ENCODE data around the gene DYNLT1. TPM values are rescaled to one million over a fixed set of nuclear protein-coding genes. Genes with fewer than 3 reads are reported as not detected.
A peak's percentile ranks its signal among the peaks of the same experiment; 100 is the strongest.

Gene DYNLT1
- total and polyA plus RNA-seq, 12 donors = 106 to 211 (median 122) TPM

- peaks cover 0 to 99% (median 4%) of the 10 kb centered on the region in 9 donors for H3K36me3 ChIP-seq
- 97 to 99% methylated on average over 4 of the region's 4 CpGs for WGBS, 2 donors
Observed at GRCh38 chr6:158597565-158597964, 47.0 kb downstream of the DYNLT1 start.

GRCh38 chr6:158596861-158597260 is 47.7 kb downstream of the DYNLT1 start:
- no peak overlapping the region for H3K4me3 ChIP-seq
- WGBS, 2 donors = 61 to 76% methylated on average over 6 of the region's 6 CpGs
- DNase-seq (no peak), ATAC-seq (no peak)
- H3K36me3 ChIP-seq = peaks cover 0 to 99% (median 6%) of the 10 kb centered on the region in 9 donors
- H3K27me3 ChIP-seq = no peaks in the 10 kb centered on the region
- H3K27ac ChIP-seq = no peak overlapping the region
- intact Hi-C loops (cut with DNase I) = no loop called here
- H3K4me1 ChIP-seq = no peaks in the 10 kb centered on the region
- TF ChIP-seq CTCF (IDR thresholded peaks at IDR 0.05) = no peak
- H3K9me3 ChIP-seq = no peaks in the 10 kb centered on the region

More at GRCh38 chr6:158597565-158597964, 47.0 kb downstream of the DYNLT1 start:
- DNase-seq (no peak), ATAC-seq (no peak)
- TF ChIP-seq CTCF (IDR thresholded peaks at IDR 0.05) = no peak
- intact Hi-C loops (cut with DNase I) = no loop called here
- Histone ChIP-seq H3K27ac (no peak overlapping the region), H3K4me1 (no peaks in the 10 kb centered on the region), H3K27me3 (no peaks in the 10 kb centered on the region), H3K9me3 (no peaks in the 10 kb centered on the region), H3K4me3 (no peak overlapping the region)

DNA sequence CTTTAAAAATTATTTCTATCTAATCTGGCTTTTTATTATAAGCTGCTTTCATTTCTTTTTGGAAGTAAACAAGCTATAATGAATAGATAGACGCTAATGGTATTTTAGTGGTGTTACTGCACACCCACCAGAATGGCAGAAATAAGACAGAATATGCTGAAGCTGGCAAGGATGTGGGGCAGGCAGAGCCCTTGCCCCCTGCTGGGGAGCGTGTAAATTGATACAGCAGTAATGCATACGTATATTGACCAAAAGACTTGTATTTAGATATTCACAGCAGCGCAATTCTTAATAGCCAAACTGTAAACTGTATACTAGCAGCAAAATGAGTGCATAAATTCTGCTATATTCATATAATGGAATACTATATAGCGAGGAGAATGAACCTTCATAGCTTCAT is 49.3 kb downstream of the DYNLT1 start:
- 77 to 87% methylated on average over 5 of the region's 5 CpGs for WGBS, 2 donors
- ATAC-seq = no peak
- Histone ChIP-seq H3K9me3 (no peaks in the 10 kb centered on the region), H3K4me3 (no peak overlapping the region), H3K27me3 (no peaks in the 10 kb centered on the region), H3K4me1 (no peaks in the 10 kb centered on the region), H3K36me3 (peaks cover 0 to 100% (median 10%) of the 10 kb centered on the region in 9 donors), H3K27ac (no peak overlapping the region)
- intact Hi-C loops (cut with DNase I) = no loop called here
- no peak for DNase-seq
- TF ChIP-seq CTCF (IDR thresholded peaks at IDR 0.05) = peak in 3 of 9 donors; percentile 5 to 32 (median 8)

GRCh38 chr6:158593670-158594069 is 50.9 kb downstream of the DYNLT1 start:
- Histone ChIP-seq H3K27ac (no peak overlapping the region), H3K4me3 (no peak overlapping the region), H3K36me3 (peaks cover 0 to 100% (median 22%) of the 10 kb centered on the region in 9 donors), H3K9me3 (no peaks in the 10 kb centered on the region), H3K27me3 (no peaks in the 10 kb centered on the region), H3K4me1 (no peaks in the 10 kb centered on the region)
- WGBS, 2 donors = 93 to 99% methylated on average over 3 of the region's 3 CpGs
- ATAC-seq (no peak), DNase-seq (no peak)
- intact Hi-C loops (cut with DNase I) = no loop called here
- no peak for TF ChIP-seq CTCF (IDR thresholded peaks at IDR 0.05)

All from heart right ventricle (tissue), 16 donors.